Stomach (tissue), 9 donors: ENCODE measurements around the gene PRDX2. TPM values are rescaled to one million over a fixed set of nuclear protein-coding genes. Genes with fewer than 3 reads are reported as not detected.

Source experiments
- DNase-seq, 2 donors: peaks; one replicate each; pipeline versions ENCODE4 v3.0.0 to v3.0.0-alpha.2; 2013 to 2019
- H3K27ac ChIP-seq, 5 donors: fragments of 200-600 bp in 4 of 5; sonication (generic) in 4 of 5; one replicate each; pipeline ENCODE4 v1.5.1; 2013 to 2019; ENCODE audit warnings: mild to moderate bottlenecking in 1 of 5, moderate library complexity in 1 of 5
- H3K27me3 ChIP-seq, 3 donors: fragments of 200-600 bp; sonication (generic); one replicate each; pipeline ENCODE4 v1.5.1; 2017 to 2019; ENCODE audit warnings: mixed run types in 1 of 3
- H3K36me3 ChIP-seq, 4 donors: fragments of 200-600 bp; sonication (generic); 1 replicate in 3 of 4; 2 replicates in 1 of 4; pipeline ENCODE4 v1.5.1; 2016 to 2019
- H3K4me1 ChIP-seq, 4 donors: fragments of 200-600 bp; sonication (generic); one replicate each; pipeline ENCODE4 v1.5.1; 2016 to 2019
- H3K4me3 ChIP-seq, 4 donors: fragments of 200-600 bp; sonication (generic) in 3 of 4; one replicate each; pipeline ENCODE4 v1.5.1; 2016 to 2019; ENCODE audit warnings: mild to moderate bottlenecking in 1 of 4
- H3K9me3 ChIP-seq, 4 donors: fragments of 200-600 bp; sonication (generic); one replicate each; pipeline ENCODE4 v1.5.1; 2016 to 2019
- CTCF ChIP-seq, 7 experiments: fragments of 450-650 bp in 4 of 7; fragments of 200-600 bp in 3 of 7; sonication (generic) in 3 of 7; IDR thresholded peaks; one replicate each; pipeline ENCODE4 v1.5.1; 2016 to 2019; ENCODE audit warnings: antibody characterized with exemption in 7 of 7, control low read depth in 2 of 7, mild to moderate bottlenecking in 1 of 7
- EP300 ChIP-seq: sonication (generic); formaldehyde crosslinking; IDR thresholded peaks from one replicate; pipeline ENCODE4 v1.6.1; 2017; ENCODE audit warnings: antibody characterized with exemption
- POLR2A ChIP-seq, 4 donors: fragments of 450-650 bp; IDR thresholded peaks; one replicate each; pipeline ENCODE4 v1.6.1; 2016; ENCODE audit warnings: antibody characterized with exemption in 4 of 4, control low read depth in 2 of 4, mild to moderate bottlenecking in 1 of 4, moderate library complexity in 1 of 4
- POLR2AphosphoS5 ChIP-seq, 3 donors: sonication (generic); formaldehyde crosslinking; IDR thresholded peaks; one replicate each; pipeline ENCODE4 v1.6.1; 2016; ENCODE audit warnings: antibody characterized with exemption in 3 of 3
- WGBS, 5 donors: extraction: QIAGEN DNeasy Blood & Tissue Kit in 3 of 5; methylation state at CpG; one replicate each; pipeline versions ENCODE4 v1.1.5 to v1.1.7; 2013 to 2018; 5-methylcytosine and 5-hydroxymethylcytosine counted together
- intact Hi-C: fragments of 100-400 bp; cut with DNase I; formaldehyde crosslinking; loops from one replicate; pipeline ENCODE4 v1.15.1; 2023; ENCODE audit warnings: low total_unique reads
- polyA plus RNA-seq, 3 donors: library from polyadenylated mRNA; stranded (reverse); fragments of 200-250 nt; gene quantifications; one replicate each; pipeline ENCODE4 v1.2.3, GENCODE V29; 2013
- total RNA-seq, 5 donors: library from RNA; depleted of rRNA; stranded (reverse); fragments of >200 nt; gene quantifications; one replicate each; pipeline versions ENCODE4 v1.1.0 to v1.2.3, GENCODE V29; 2014 to 2016
- donor health status: healthy with polysubstance abuse.
- donor health status: Bipolar disorder and iron deficiency.
- donor health status: healthy.

Gene PRDX2
- total and polyA plus RNA-seq, 8 donors: 118 to 284 (median 226) TPM

GRCh38 chr19:12752056-12752781 is 49.4 kb downstream of the PRDX2 start:
- intact Hi-C loops: no loop called here
- H3K27me3 ChIP-seq: peaks cover 0 to 52% (median 30%) of the 10 kb centered on the region in 3 donors
- H3K9me3 ChIP-seq: peaks cover 0 to 8% (median 5%) of the 10 kb centered on the region in 4 donors
- peaks cover 10 to 16% (median 12%) of the 10 kb centered on the region in 4 donors for H3K36me3 ChIP-seq
- no peak overlapping the region for H3K27ac ChIP-seq
- TF ChIP-seq POLR2AphosphoS5 (IDR thresholded peaks at IDR 0.05): no peak
- no peak for TF ChIP-seq POLR2A (IDR thresholded peaks at IDR 0.05)
- no peak for TF ChIP-seq EP300
- TF ChIP-seq CTCF (IDR thresholded peaks at IDR 0.05): no peak
- 74 to 84% (median 81%) methylated on average over 22 to 23 of the region's 23 CpGs for WGBS, 5 donors
- DNase-seq: no peak
- peaks cover 0 to 13% (median 3%) of the 10 kb centered on the region in 4 donors for H3K4me1 ChIP-seq
- H3K4me3 ChIP-seq: no peak overlapping the region

GRCh38 chr19:12751635-12752034 is 50.0 kb downstream of the PRDX2 start, which contains the start of gene BEST2:
BEST2 (plus strand) TSS chr19:12751791; CDS start chr19:12752593, 802 bp downstream.
- Histone ChIP-seq H3K4me3 (no peak within 1 kb of the TSS), H3K9me3 (peaks cover 0 to 8% (median 6%) of the 10 kb centered on the region in 4 donors), H3K4me1 (peaks cover 0 to 9% (median 0%) of the 10 kb centered on the region in 4 donors), H3K27me3 (peaks cover 0 to 52% (median 30%) of the 10 kb centered on the region in 3 donors), H3K27ac (no peak within 1 kb of the TSS), H3K36me3 (peaks cover 16 to 21% (median 17%) of the 10 kb centered on the region in 4 donors)
- no peak for TF ChIP-seq POLR2AphosphoS5 (IDR thresholded peaks at IDR 0.05)
- TF ChIP-seq EP300: no peak
- TF ChIP-seq POLR2A (IDR thresholded peaks at IDR 0.05): no peak
- no peak for TF ChIP-seq CTCF (IDR thresholded peaks at IDR 0.05)
- DNase-seq: no peak
- WGBS, 5 donors: 36 to 52% (median 42%) methylated on average over 14 of the region's 14 CpGs
- intact Hi-C loops: no loop called here

GRCh38 chr19:12750851-12751250 is 50.7 kb downstream of the PRDX2 start:
- no peak overlapping the region for H3K4me3 ChIP-seq
- H3K27me3 ChIP-seq: peaks cover 0 to 52% (median 30%) of the 10 kb centered on the region in 3 donors
- 58 to 68% (median 67%) methylated on average over 9 of the region's 9 CpGs for whole genome bisulfite sequencing, 5 donors
- peaks cover 0 to 8% (median 6%) of the 10 kb centered on the region in 4 donors for H3K9me3 ChIP-seq
- intact Hi-C loops: no loop called here
- H3K36me3 ChIP-seq: peaks cover 24 to 29% (median 25%) of the 10 kb centered on the region in 4 donors
- no peak overlapping the region for H3K27ac ChIP-seq
- H3K4me1 ChIP-seq: peaks cover 0 to 9% (median 0%) of the 10 kb centered on the region in 4 donors
- DNase-seq: no peak
- TF ChIP-seq POLR2AphosphoS5 (IDR thresholded peaks at IDR 0.05) (no peak), EP300 (no peak), POLR2A (IDR thresholded peaks at IDR 0.05) (no peak), CTCF (IDR thresholded peaks at IDR 0.05) (no peak)

GRCh38 chr19:12749938-12750521 is 51.6 kb downstream of the PRDX2 start:
- H3K36me3 ChIP-seq: peaks cover 32 to 37% (median 33%) of the 10 kb centered on the region in 4 donors
- TF ChIP-seq POLR2AphosphoS5 (IDR thresholded peaks at IDR 0.05) (no peak), POLR2A (IDR thresholded peaks at IDR 0.05) (no peak), EP300 (no peak), CTCF (IDR thresholded peaks at IDR 0.05) (no peak)
- 30 to 59% (median 34%) methylated on average over 14 to 24 of the region's 24 CpGs for WGBS, 5 donors
- peaks cover 0 to 9% (median 0%) of the 10 kb centered on the region in 4 donors for H3K4me1 ChIP-seq
- no peak for DNase-seq
- H3K4me3 ChIP-seq: no peak overlapping the region
- no peak overlapping the region for H3K27ac ChIP-seq
- peaks cover 0 to 51% (median 30%) of the 10 kb centered on the region in 3 donors for H3K27me3 ChIP-seq
- intact Hi-C loops: no loop called here
- peaks cover 0 to 8% (median 6%) of the 10 kb centered on the region in 4 donors for H3K9me3 ChIP-seq
